Kidney (tissue), 14 donors: ENCODE measurements around the gene CRADD. TPM values are rescaled to one million over a fixed set of nuclear protein-coding genes. Genes with fewer than 3 reads are reported as not detected.
A peak's percentile ranks its signal among the peaks of the same experiment; 100 is the strongest.
"Not testable (repeated sequence)": the region's sequence is repeated elsewhere in the genome, so short reads cannot be mapped to it uniquely, and the experiment has no call there.

Source experiments
- DNase-seq, 5 donors: peaks; one replicate each; pipeline ENCODE4 v3.0.0-alpha.2; 2013 to 2020
- FAIRE-seq: peaks from 2 replicates; lab custom pipeline; 2012; peaks lifted over from hg19 to GRCh38; lab: Jason Lieb, UNC
- H3K27ac ChIP-seq, 2 donors: one replicate each; pipeline ENCODE4 v1.7.0; 2013; ENCODE audit warnings: low read depth in 2 of 2, low read length in 2 of 2, inconsistent platforms in 1 of 2
- H3K27me3 ChIP-seq: one replicate; pipeline ENCODE4 v1.7.1; 2013; ENCODE audit warnings: low read length, inconsistent platforms; ENCODE audit not compliant: control insufficient read depth, insufficient read depth
- H3K36me3 ChIP-seq, 3 donors: one replicate each; pipeline versions ENCODE4 v1.7.0 to v1.7.1; 2013; ENCODE audit warnings: low read length in 3 of 3, control low read depth in 1 of 3, inconsistent platforms in 1 of 3; ENCODE audit not compliant: insufficient read depth in 3 of 3, control insufficient read depth in 2 of 3
- H3K4me1 ChIP-seq, 3 donors: one replicate each; pipeline versions ENCODE4 v1.7.0 to v1.7.1; 2013; ENCODE audit warnings: low read length in 3 of 3, inconsistent platforms in 1 of 3, low read depth in 1 of 3; ENCODE audit not compliant: control insufficient read depth in 2 of 3, insufficient read depth in 2 of 3
- H3K4me3 ChIP-seq, 3 donors: one replicate each; pipeline versions ENCODE4 v1.7.0 to v1.8.1; 2013; ENCODE audit warnings: low read length in 3 of 3, control low read depth in 1 of 3, inconsistent platforms in 1 of 3
- H3K9ac ChIP-seq, 3 donors: one replicate each; pipeline versions ENCODE4 v1.7.0 to v1.7.1; 2013; ENCODE audit warnings: low read length in 3 of 3, control low read depth in 1 of 3, inconsistent platforms in 1 of 3
- H3K9me3 ChIP-seq, 3 donors: one replicate each; pipeline versions ENCODE4 v1.7.0 to v1.7.1; 2013; ENCODE audit warnings: low read length in 3 of 3, control low read depth in 1 of 3, inconsistent platforms in 1 of 3; ENCODE audit not compliant: control insufficient read depth in 2 of 3, insufficient read depth in 1 of 3
- CTCF ChIP-seq: IDR thresholded peaks from 3 replicates; pipeline ENCODE4 v1.5.1; 2012; ENCODE audit warnings: mild to moderate bottlenecking, moderate library complexity, borderline replicate concordance; ENCODE audit not compliant: insufficient read depth; ENCODE audit errors: extremely low read depth
- intact Hi-C: fragments of 100-400 bp; cut with DNase I; formaldehyde crosslinking; loops from one replicate; pipeline ENCODE4 v1.11.1; 2022
- polyA plus RNA-seq: library from polyadenylated mRNA; stranded (reverse); fragments of 350-450 nt; fragmentation: Illumina TruSeq; extraction: RNeasy Lipid Tissue Mini Kit (QIAGEN cat#74804); gene quantifications from one replicate; pipeline ENCODE4 v1.2.3, GENCODE V29; 2014; ENCODE audit warnings: low read depth, low replicate concordance; ENCODE audit not compliant: insufficient read depth
- total RNA-seq: library from RNA; stranded (reverse); fragmentation: NEBNext Ultra II Directional; extraction: Animal tissue kit (Norgen Biotek cat#: 25700); gene quantifications from one replicate; pipeline ENCODE4 v1.2.1, GENCODE V29; 2021
- donor health status: control.
- donor health status: control.
- donor health status: control.
- donor health status: control.
- donor health status: control.
- donor health status: DM: yes; HTN: yes; CAD: no.
- donor health status: Normal renal cell carcinoma (clear cell type).

The CRADD gene
- total and polyA plus RNA-seq, 2 donors from 2014 or later: 19.1 to 28.8 TPM

GRCh38 chr12:93798279-93799151 is 121.3 kb downstream of the CRADD start:
- Histone ChIP-seq H3K9ac (no peak overlapping the region), H3K9me3 (no peaks in the 10 kb centered on the region), H3K27me3 (no peaks in the 10 kb centered on the region), H3K27ac (no peak overlapping the region), H3K36me3 (no peaks in the 10 kb centered on the region), H3K4me3 (no peak overlapping the region), H3K4me1 (peaks cover 0 to 24% (median 12%) of the 10 kb centered on the region in 3 donors)
- intact Hi-C loops: no loop called here
- FAIRE-seq (no peak), DNase-seq (no peak)
- TF ChIP-seq CTCF: no peak

DNA sequence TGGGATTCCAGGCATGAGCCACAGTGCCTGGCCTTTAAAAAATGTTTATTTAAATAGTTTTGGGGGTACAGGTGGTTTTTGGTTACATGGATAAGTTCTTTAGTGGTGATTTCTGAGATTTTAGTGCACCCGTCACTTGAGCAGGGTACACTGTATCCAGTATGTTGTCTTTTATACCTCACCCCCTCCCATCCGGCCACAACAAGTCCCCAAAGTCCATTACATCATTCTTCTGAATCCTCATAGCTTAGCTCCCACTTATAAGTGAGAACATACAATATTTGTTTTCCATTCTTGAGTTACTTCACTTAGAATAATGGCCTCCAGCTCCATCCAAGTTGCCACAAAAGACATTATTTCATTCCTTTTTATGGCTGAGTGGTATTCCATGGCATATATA is 124.5 kb downstream of the CRADD start:
- H3K9me3 ChIP-seq, intact Hi-C loops, DNase-seq, H3K27ac ChIP-seq, FAIRE-seq, H3K27me3 ChIP-seq, H3K36me3 ChIP-seq, H3K9ac ChIP-seq, H3K4me3 ChIP-seq: not testable (repeated sequence)
- peaks cover 0 to 25% (median 15%) of the 10 kb centered on the region in 3 donors for H3K4me1 ChIP-seq

DNA sequence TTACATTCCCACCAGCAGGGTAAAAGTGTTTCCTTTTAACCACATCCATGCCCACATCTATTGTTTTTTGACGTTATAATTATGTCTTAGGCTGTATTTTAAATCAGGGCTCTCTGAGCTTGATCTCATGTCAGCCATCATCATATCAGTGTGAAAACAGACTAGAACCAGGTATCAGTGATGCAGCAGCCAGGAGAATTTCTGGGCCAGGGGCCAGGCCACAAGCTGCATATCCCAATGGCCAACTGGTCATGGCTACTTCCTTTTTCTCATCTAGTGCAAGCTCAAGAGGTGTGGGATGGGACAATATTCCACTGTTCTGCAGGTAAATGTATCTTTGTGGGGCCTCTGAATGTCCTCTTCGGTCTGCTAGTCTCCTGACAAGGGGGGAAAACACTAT is 125.1 kb downstream of the CRADD start:
- DNase-seq: no peak
- Histone ChIP-seq H3K9ac (no peak overlapping the region), H3K4me3 (no peak overlapping the region), H3K9me3 (no peaks in the 10 kb centered on the region), H3K27me3 (no peaks in the 10 kb centered on the region), H3K4me1 (peaks cover 0 to 25% (median 15%) of the 10 kb centered on the region in 3 donors), H3K36me3 (no peaks in the 10 kb centered on the region), H3K27ac (no peak overlapping the region)
- intact Hi-C loops: no loop called here
- TF ChIP-seq CTCF: no peak
- FAIRE-seq: no peak

DNA sequence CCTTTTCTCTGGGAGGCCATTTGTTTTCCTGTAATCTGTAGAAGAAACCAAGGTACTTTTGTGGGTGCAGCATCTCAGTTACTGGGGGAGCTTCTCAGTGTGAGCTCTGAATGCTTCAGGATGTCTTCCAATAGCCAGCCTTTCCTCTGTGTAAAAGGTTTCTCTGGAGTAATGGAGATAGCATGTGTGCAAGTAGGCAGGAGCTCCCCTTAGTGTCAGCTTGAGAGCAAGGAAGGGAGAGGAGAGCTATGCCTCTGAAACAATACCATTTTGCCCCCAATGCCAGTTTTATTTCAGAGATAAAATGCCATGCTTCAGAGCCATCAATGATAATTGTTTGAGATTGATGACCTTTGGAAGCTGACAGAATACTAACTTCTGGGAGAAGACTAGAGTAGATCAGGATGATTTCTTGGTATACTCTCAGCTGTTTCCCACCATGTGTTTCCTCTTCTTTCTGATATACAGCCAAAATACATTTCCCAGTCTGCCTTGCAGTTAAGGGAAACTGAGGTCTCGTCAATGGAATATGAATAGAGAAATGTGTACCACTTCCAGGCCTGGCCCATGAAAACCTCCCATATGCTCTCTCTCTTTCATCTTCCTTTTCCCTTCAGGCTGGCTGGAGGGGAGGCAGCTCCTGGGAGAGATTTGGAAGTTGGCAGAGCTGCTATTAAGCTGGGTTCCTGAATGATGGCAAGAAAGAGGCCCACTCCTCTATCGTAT is 125.7 kb downstream of the CRADD start:
- no peaks in the 10 kb centered on the region for H3K27me3 ChIP-seq
- no peaks in the 10 kb centered on the region for H3K36me3 ChIP-seq
- FAIRE-seq (no peak), DNase-seq (peak in 1 of 5 donors; percentile 46)
- no peaks in the 10 kb centered on the region for H3K9me3 ChIP-seq
- H3K9ac ChIP-seq: peak overlapping the region in 1 of 3 donors; percentile 12
- H3K4me1 ChIP-seq: peaks cover 0 to 25% (median 15%) of the 10 kb centered on the region in 3 donors
- H3K27ac ChIP-seq: peak overlapping the region; percentile 53 to 57
- peak overlapping the region in 1 of 3 donors; percentile 37 for H3K4me3 ChIP-seq
- TF ChIP-seq CTCF: peak; percentile 42
- intact Hi-C loops: no loop called here
